Stimulated activated CD4-positive, alpha-beta T cell treated with anti-CD3 and anti-CD28 coated beads, Interleukin-12 subunit alpha, Interleukin-12 subunit beta, amount 100 ng/mL, for 48 hours (primary cell): ENCODE measurements around the gene PAM16.

Source experiments
- DNase-seq, 3 donors: peaks; one replicate each; pipeline ENCODE4 v3.0.0-alpha.2; 2020; ENCODE audit warnings: low read depth in 2 of 3, low spot score in 1 of 3

The PAM16 gene

GRCh38 chr16:4371357-4372000, 20.4 kb upstream of the PAM16 start, which contains the start of gene VASN:
TSS of gene VASN (plus strand) at chr16:4371848. CDS start at chr16:4380878, 9,030 bp downstream.
- peak; percentile 32 to 65 (median 57) for DNase-seq

GRCh38 chr16:4370570-4371356, 19.6 kb upstream of the PAM16 start:
- no peak for DNase-seq

- no peak for DNase-seq
Observed at GRCh38 chr16:4370151-4370550, 19.0 kb upstream of the PAM16 start.

GRCh38 chr16:4369007-4369733, 18.0 kb upstream of the PAM16 start:
- DNase-seq, result no peak

GRCh38 chr16:4367393-4367856, 16.3 kb upstream of the PAM16 start:
- no peak for DNase-seq

GRCh38 chr16:4366016-4366415, 14.9 kb upstream of the PAM16 start:
- no peak for DNase-seq

- no peak for DNase-seq
Observed at GRCh38 chr16:4365615-4366014, 14.5 kb upstream of the PAM16 start.

- no peak for DNase-seq
Observed at GRCh38 chr16:4365014-4365406, 13.9 kb upstream of the PAM16 start.

GRCh38 chr16:4364196-4365013, 13.3 kb upstream of the PAM16 start:
- DNase-seq, result no peak

GRCh38 chr16:4362476-4363135, 11.5 kb upstream of the PAM16 start:
- DNase-seq, result no peak

- DNase-seq, result no peak
Observed at GRCh38 chr16:4361944-4362311, 10.8 kb upstream of the PAM16 start.

- DNase-seq, result no peak
Observed at GRCh38 chr16:4361033-4361943, 10.2 kb upstream of the PAM16 start.

GRCh38 chr16:4360538-4361021, 9.5 kb upstream of the PAM16 start:
- no peak for DNase-seq

GRCh38 chr16:4359914-4360313, 8.8 kb upstream of the PAM16 start:
- no peak for DNase-seq

- DNase-seq, result peak; percentile 24 to 56 (median 54)
Observed at GRCh38 chr16:4358831-4359561, 7.9 kb upstream of the PAM16 start.

GRCh38 chr16:4358236-4358635, 7.1 kb upstream of the PAM16 start:
- no peak for DNase-seq

- no peak for DNase-seq
Observed at GRCh38 chr16:4356820-4357219, 5.7 kb upstream of the PAM16 start.

- DNase-seq, result no peak
Observed at GRCh38 chr16:4354512-4355409, 3.6 kb upstream of the PAM16 start.
